HFFc6 (cell line): ENCODE data around the gene CIDEA. TPM values are rescaled to one million over a fixed set of nuclear protein-coding genes. Genes with fewer than 3 reads are reported as not detected.
A peak's percentile ranks its signal among the peaks of the same experiment; 100 is the strongest.

ENCODE experiments used
- DNase-seq: peaks from one replicate; pipeline ENCODE4 v3.0.0-alpha.2; 2018
- H3K27ac Mint-ChIP-seq: 2 replicates; pipeline ENCODE4 v1.8.0; 2020; ENCODE audit warnings: mild to moderate bottlenecking, mixed read lengths
- H3K27me3 Mint-ChIP-seq: 2 replicates; pipeline ENCODE4 v1.8.0; 2021; ENCODE audit warnings: mild to moderate bottlenecking, moderate library complexity, mixed read lengths; ENCODE audit not compliant: insufficient read depth
- H3K36me3 Mint-ChIP-seq: 2 replicates; pipeline ENCODE4 v1.8.0; 2021; ENCODE audit warnings: low read depth, mixed read lengths
- H3K4me1 Mint-ChIP-seq: 2 replicates; pipeline ENCODE4 v1.8.0; 2020; ENCODE audit warnings: low read depth, mixed read lengths
- H3K4me3 Mint-ChIP-seq: 2 replicates; pipeline ENCODE4 v1.8.0; 2020; ENCODE audit warnings: mild to moderate bottlenecking, moderate library complexity, mixed read lengths
- H3K9me3 Mint-ChIP-seq: 2 replicates; pipeline ENCODE4 v1.8.0; 2020; ENCODE audit warnings: mild to moderate bottlenecking, mixed read lengths
- total RNA-seq, 6 experiments: library from RNA; stranded (reverse); fragmentation: NEBNext Ultra II Directional; extraction: Animal tissue kit (Norgen Biotek cat#: 25700); gene quantifications; 2 replicates in 1 of 6; 3 replicates in 5 of 6; pipeline ENCODE4 v1.2.3, GENCODE V29; 2021
- TF ChIP-seq, protein P1 (sequence below): fragments of 200-600 bp; sonication (generic); IDR thresholded peaks from 2 replicates; pipeline ENCODE4 v1.5.0; 2021; ENCODE audit warnings: antibody characterized with exemption, mild to moderate bottlenecking

The CIDEA gene
- total RNA-seq, 6 experiments from 2014 or later, result not detected

DNA sequence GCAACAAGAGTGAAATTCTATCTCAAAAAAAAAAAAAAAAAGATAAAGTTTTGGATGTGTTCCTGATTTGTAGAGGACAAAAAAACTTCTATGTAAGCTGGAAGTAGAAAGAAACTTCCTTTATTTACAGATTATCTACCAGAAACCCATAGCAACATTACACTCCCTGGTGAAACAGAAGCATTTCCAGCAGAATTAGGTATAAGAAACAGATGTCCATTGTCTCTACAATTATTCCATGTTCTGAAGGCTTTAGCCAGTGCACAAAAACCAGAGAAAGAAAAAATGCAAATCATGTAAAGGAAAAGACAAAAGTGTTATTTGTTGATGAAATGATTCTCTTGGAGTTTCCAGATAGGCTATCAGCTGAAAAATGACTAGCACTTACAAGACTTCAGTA, 58.8 kb downstream of the CIDEA start:
- Mint-ChIP-seq H3K4me1 (peaks cover 77% of the 10 kb centered on the region), H3K9me3 (peaks cover 21% of the 10 kb centered on the region), H3K36me3 (peaks cover 73% of the 10 kb centered on the region), H3K27ac (peak overlapping the region; percentile 85), H3K4me3 (peak overlapping the region; percentile 56), H3K27me3 (peaks cover 10% of the 10 kb centered on the region)
- TF ChIP-seq, protein P1, sequence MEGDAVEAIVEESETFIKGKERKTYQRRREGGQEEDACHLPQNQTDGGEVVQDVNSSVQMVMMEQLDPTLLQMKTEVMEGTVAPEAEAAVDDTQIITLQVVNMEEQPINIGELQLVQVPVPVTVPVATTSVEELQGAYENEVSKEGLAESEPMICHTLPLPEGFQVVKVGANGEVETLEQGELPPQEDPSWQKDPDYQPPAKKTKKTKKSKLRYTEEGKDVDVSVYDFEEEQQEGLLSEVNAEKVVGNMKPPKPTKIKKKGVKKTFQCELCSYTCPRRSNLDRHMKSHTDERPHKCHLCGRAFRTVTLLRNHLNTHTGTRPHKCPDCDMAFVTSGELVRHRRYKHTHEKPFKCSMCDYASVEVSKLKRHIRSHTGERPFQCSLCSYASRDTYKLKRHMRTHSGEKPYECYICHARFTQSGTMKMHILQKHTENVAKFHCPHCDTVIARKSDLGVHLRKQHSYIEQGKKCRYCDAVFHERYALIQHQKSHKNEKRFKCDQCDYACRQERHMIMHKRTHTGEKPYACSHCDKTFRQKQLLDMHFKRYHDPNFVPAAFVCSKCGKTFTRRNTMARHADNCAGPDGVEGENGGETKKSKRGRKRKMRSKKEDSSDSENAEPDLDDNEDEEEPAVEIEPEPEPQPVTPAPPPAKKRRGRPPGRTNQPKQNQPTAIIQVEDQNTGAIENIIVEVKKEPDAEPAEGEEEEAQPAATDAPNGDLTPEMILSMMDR, result no peak
- no peak for DNase-seq

GRCh38 chr18:12313530-12314245, 59.5 kb downstream of the CIDEA start:
- peaks cover 75% of the 10 kb centered on the region for H3K36me3 Mint-ChIP-seq
- peaks cover 21% of the 10 kb centered on the region for H3K9me3 Mint-ChIP-seq
- H3K27me3 Mint-ChIP-seq, result peaks cover 7% of the 10 kb centered on the region
- no peak for DNase-seq
- TF ChIP-seq, protein P1, result no peak
- H3K4me3 Mint-ChIP-seq, result peak overlapping the region; percentile 56
- peak overlapping the region; percentile 85 for H3K27ac Mint-ChIP-seq
- H3K4me1 Mint-ChIP-seq, result peaks cover 84% of the 10 kb centered on the region

GRCh38 chr18:12314591-12315305, 60.6 kb downstream of the CIDEA start:
- H3K36me3 Mint-ChIP-seq, result peaks cover 64% of the 10 kb centered on the region
- H3K27ac Mint-ChIP-seq, result peak overlapping the region; percentile 85
- TF ChIP-seq, protein P1, result no peak
- H3K27me3 Mint-ChIP-seq, result peaks cover 1% of the 10 kb centered on the region; the same call in 1 of the 2 replicates
- H3K9me3 Mint-ChIP-seq, result peaks cover 18% of the 10 kb centered on the region
- H3K4me1 Mint-ChIP-seq, result peaks cover 79% of the 10 kb centered on the region
- no peak for DNase-seq
- H3K4me3 Mint-ChIP-seq, result peak overlapping the region; percentile 65; the same call in 1 of the 2 replicates

DNA sequence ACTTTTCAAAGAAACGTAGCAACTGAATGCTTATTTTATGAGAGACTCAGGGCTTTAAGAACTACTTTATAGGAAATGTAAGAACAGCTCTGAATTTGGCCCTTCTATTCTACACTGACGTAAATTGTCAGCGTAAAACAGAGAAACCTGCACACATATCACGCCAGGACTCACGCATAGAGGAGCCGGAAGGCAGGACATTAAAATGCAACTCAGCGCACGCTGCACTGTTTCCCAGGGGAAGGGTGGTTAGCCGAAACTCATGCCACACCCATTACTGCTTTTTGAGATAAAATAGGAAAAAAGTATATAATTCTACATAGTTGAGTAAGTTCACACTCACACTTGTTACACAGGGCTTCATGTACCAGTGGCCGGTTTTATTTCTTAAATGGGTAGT, 61.3 kb downstream of the CIDEA start:
- peak overlapping the region; percentile 65 for H3K4me3 Mint-ChIP-seq
- peaks cover 78% of the 10 kb centered on the region for H3K4me1 Mint-ChIP-seq
- H3K27ac Mint-ChIP-seq, result peak overlapping the region; percentile 85
- peaks cover 62% of the 10 kb centered on the region for H3K36me3 Mint-ChIP-seq
- no peaks in the 10 kb centered on the region; the same call in 1 of the 2 replicates for H3K27me3 Mint-ChIP-seq
- no peak for DNase-seq
- TF ChIP-seq, protein P1, result no peak
- peaks cover 15% of the 10 kb centered on the region for H3K9me3 Mint-ChIP-seq

- H3K27me3 Mint-ChIP-seq, result no peaks in the 10 kb centered on the region; the same call in 1 of the 2 replicates
- peaks cover 62% of the 10 kb centered on the region for H3K36me3 Mint-ChIP-seq
- TF ChIP-seq, protein P1, result no peak
- peaks cover 10% of the 10 kb centered on the region for H3K9me3 Mint-ChIP-seq
- peak overlapping the region; percentile 85 for H3K27ac Mint-ChIP-seq
- DNase-seq, result no peak
- peaks cover 78% of the 10 kb centered on the region for H3K4me1 Mint-ChIP-seq
- peak overlapping the region; percentile 65 for H3K4me3 Mint-ChIP-seq
Measured at GRCh38 chr18:12315911-12316310, 61.8 kb downstream of the CIDEA start.
